Measurements from ENCODE around the gene INCA1.
A peak's percentile ranks its signal among the peaks of the same experiment; 100 is the strongest.

DNA sequence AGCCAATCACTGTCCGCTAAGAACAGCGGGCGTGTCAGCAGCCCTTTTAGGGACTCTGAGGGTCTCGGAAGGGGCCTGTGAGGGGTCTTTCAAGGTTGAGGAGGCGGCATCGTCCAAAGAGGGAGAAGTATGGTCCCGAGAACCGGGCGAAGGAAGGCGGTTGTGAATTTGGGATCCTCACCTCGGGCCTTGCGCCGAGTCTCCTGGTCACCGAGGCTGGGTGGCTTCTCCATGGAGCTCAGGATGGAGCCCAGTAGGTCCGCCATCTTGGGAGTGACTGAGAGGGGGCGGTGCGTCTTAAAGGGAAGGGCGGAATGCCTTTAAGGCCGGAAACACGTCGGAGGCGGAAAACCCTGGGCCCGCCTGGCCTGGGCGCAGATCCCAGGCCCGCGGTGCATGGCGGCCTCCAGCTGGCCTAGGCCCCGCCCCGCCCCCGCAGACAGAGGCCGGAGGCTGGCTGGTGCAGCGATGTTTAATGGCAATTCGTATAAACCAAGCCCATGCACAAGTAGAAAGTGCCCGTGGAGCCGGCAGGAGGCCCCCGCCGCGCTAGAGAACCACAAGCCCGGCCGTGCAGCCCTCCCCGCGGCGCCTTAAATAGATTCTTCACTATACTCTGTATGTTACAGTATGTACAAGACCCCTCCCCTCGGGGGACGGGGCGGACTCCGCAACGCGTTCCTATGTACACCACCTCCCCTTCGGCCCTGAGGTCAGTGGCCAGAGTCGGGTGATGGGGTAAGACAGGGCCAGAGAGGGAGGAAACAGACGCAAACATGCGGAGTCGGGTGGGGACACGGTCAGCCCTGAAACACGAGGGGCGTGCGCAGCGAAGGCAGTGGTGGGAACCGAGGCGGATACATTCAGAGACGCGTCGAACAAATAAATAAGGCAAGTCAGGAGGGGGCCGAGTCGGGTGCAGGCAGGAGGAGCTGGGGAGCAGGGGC lies 29.5 kb downstream of the INCA1 start, which contains the start of gene SPAG7:
- TF ChIP-seq, protein P1, sequence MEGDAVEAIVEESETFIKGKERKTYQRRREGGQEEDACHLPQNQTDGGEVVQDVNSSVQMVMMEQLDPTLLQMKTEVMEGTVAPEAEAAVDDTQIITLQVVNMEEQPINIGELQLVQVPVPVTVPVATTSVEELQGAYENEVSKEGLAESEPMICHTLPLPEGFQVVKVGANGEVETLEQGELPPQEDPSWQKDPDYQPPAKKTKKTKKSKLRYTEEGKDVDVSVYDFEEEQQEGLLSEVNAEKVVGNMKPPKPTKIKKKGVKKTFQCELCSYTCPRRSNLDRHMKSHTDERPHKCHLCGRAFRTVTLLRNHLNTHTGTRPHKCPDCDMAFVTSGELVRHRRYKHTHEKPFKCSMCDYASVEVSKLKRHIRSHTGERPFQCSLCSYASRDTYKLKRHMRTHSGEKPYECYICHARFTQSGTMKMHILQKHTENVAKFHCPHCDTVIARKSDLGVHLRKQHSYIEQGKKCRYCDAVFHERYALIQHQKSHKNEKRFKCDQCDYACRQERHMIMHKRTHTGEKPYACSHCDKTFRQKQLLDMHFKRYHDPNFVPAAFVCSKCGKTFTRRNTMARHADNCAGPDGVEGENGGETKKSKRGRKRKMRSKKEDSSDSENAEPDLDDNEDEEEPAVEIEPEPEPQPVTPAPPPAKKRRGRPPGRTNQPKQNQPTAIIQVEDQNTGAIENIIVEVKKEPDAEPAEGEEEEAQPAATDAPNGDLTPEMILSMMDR (IDR thresholded peaks at IDR 0.05): peak in 2 of 3 experiments; percentile 5 to 18
- TF ChIP-seq POLR2A (IDR thresholded peaks at IDR 0.05): peak; percentile 23

Measured in testis (tissue), 2 donors.